Mucosa of rectum (tissue), 2 donors: ENCODE measurements around the gene MARK3.

Experiments
- H3K27ac ChIP-seq, 2 donors: one replicate each; pipeline ENCODE4 v1.7.0; 2013; ENCODE audit warnings: inconsistent platforms in 2 of 2, low read depth in 2 of 2, low read length in 2 of 2
- H3K27me3 ChIP-seq, 2 donors: one replicate each; pipeline ENCODE4 v1.7.0; 2013; ENCODE audit warnings: low read length in 2 of 2; ENCODE audit not compliant: control insufficient read depth in 2 of 2, insufficient read depth in 2 of 2
- H3K36me3 ChIP-seq, 2 donors: one replicate each; pipeline ENCODE4 v1.7.0; 2013; ENCODE audit warnings: low read length in 2 of 2; ENCODE audit not compliant: control insufficient read depth in 2 of 2, insufficient read depth in 2 of 2
- H3K4me1 ChIP-seq, 2 donors: one replicate each; pipeline ENCODE4 v1.7.0; 2013; ENCODE audit warnings: low read length in 2 of 2, mild to moderate bottlenecking in 1 of 2; ENCODE audit not compliant: control insufficient read depth in 2 of 2, insufficient read depth in 2 of 2
- H3K4me3 ChIP-seq, 2 donors: one replicate each; pipeline ENCODE4 v1.7.0; 2013; ENCODE audit warnings: low read length in 2 of 2
- H3K9ac ChIP-seq, 2 donors: one replicate each; pipeline ENCODE4 v1.7.0; 2013; ENCODE audit warnings: low read length in 2 of 2, low read depth in 1 of 2, mild to moderate bottlenecking in 1 of 2
- H3K9me3 ChIP-seq, 2 donors: one replicate each; pipeline ENCODE4 v1.7.0; 2013; ENCODE audit warnings: low read length in 2 of 2; ENCODE audit not compliant: control insufficient read depth in 2 of 2
- donor health status: healthy.
- donor health status: Normal muscosa, but diverticular disease.

MARK3 gene

GRCh38 chr14:103366741-103367140, 18.5 kb upstream of the MARK3 start:
- no peaks in the 10 kb centered on the region for H3K27me3 ChIP-seq

GRCh38 chr14:103367995-103368394, 17.2 kb upstream of the MARK3 start:
- no peaks in the 10 kb centered on the region for H3K9me3 ChIP-seq
- no peak overlapping the region for H3K4me3 ChIP-seq

More at GRCh38 chr14:103366741-103367140, 18.5 kb upstream of the MARK3 start:
- no peaks in the 10 kb centered on the region for H3K36me3 ChIP-seq
- H3K4me3 ChIP-seq, result no peak overlapping the region
- peaks cover 0 to 2% of the 10 kb centered on the region in 2 donors for H3K9me3 ChIP-seq
- no peak overlapping the region for H3K27ac ChIP-seq
- H3K9ac ChIP-seq, result no peak overlapping the region
- H3K4me1 ChIP-seq, result no peaks in the 10 kb centered on the region

GRCh38 chr14:103370087-103370486, 15.1 kb upstream of the MARK3 start:
- no peaks in the 10 kb centered on the region for H3K36me3 ChIP-seq
- no peaks in the 10 kb centered on the region for H3K9me3 ChIP-seq
- H3K27me3 ChIP-seq, result peaks cover 0 to 4% of the 10 kb centered on the region in 2 donors
- H3K4me1 ChIP-seq, result no peaks in the 10 kb centered on the region
- no peak overlapping the region for H3K27ac ChIP-seq
- no peak overlapping the region for H3K4me3 ChIP-seq
- H3K9ac ChIP-seq, result no peak overlapping the region

More at GRCh38 chr14:103367995-103368394, 17.2 kb upstream of the MARK3 start:
- no peaks in the 10 kb centered on the region for H3K36me3 ChIP-seq
- H3K9ac ChIP-seq, result no peak overlapping the region
- H3K4me1 ChIP-seq, result no peaks in the 10 kb centered on the region
- H3K27ac ChIP-seq, result no peak overlapping the region
- no peaks in the 10 kb centered on the region for H3K27me3 ChIP-seq

- Histone ChIP-seq H3K36me3 (no peaks in the 10 kb centered on the region), H3K9me3 (no peaks in the 10 kb centered on the region), H3K9ac (no peak overlapping the region), H3K4me1 (no peaks in the 10 kb centered on the region), H3K4me3 (no peak overlapping the region), H3K27ac (no peak overlapping the region), H3K27me3 (peaks cover 0 to 4% of the 10 kb centered on the region in 2 donors)
Measured at GRCh38 chr14:103372017-103372416, 13.2 kb upstream of the MARK3 start.

- no peak overlapping the region for H3K27ac ChIP-seq
- H3K9me3 ChIP-seq, result no peaks in the 10 kb centered on the region
- peaks cover 0 to 4% of the 10 kb centered on the region in 2 donors for H3K27me3 ChIP-seq
- H3K36me3 ChIP-seq, result no peaks in the 10 kb centered on the region
- H3K4me3 ChIP-seq, result no peak overlapping the region
- no peak overlapping the region for H3K9ac ChIP-seq
- H3K4me1 ChIP-seq, result no peaks in the 10 kb centered on the region
Measured at GRCh38 chr14:103372552-103373304, 12.5 kb upstream of the MARK3 start.

- H3K4me1 ChIP-seq, result no peaks in the 10 kb centered on the region
- H3K36me3 ChIP-seq, result no peaks in the 10 kb centered on the region
- no peak overlapping the region for H3K27ac ChIP-seq
- H3K4me3 ChIP-seq, result no peak overlapping the region
- no peak overlapping the region for H3K9ac ChIP-seq
- peaks cover 0 to 4% of the 10 kb centered on the region in 2 donors for H3K27me3 ChIP-seq
- no peaks in the 10 kb centered on the region for H3K9me3 ChIP-seq
Measured at GRCh38 chr14:103374121-103374520, 11.1 kb upstream of the MARK3 start.

GRCh38 chr14:103377522-103378037, 7.6 kb upstream of the MARK3 start:
- H3K36me3 ChIP-seq, result no peaks in the 10 kb centered on the region
- no peak overlapping the region for H3K4me3 ChIP-seq

GRCh38 chr14:103378038-103378854, 7.0 kb upstream of the MARK3 start:
- Histone ChIP-seq H3K36me3 (no peaks in the 10 kb centered on the region), H3K9me3 (no peaks in the 10 kb centered on the region), H3K9ac (no peak overlapping the region), H3K27me3 (peaks cover 0 to 4% of the 10 kb centered on the region in 2 donors), H3K27ac (no peak overlapping the region), H3K4me3 (no peak overlapping the region), H3K4me1 (no peaks in the 10 kb centered on the region)

More at GRCh38 chr14:103377522-103378037, 7.6 kb upstream of the MARK3 start:
- Histone ChIP-seq H3K4me1 (no peaks in the 10 kb centered on the region), H3K27ac (no peak overlapping the region), H3K27me3 (peaks cover 0 to 4% of the 10 kb centered on the region in 2 donors), H3K9ac (no peak overlapping the region), H3K9me3 (no peaks in the 10 kb centered on the region)

GRCh38 chr14:103380719-103381377, 4.4 kb upstream of the MARK3 start:
- Histone ChIP-seq H3K4me1 (peaks cover 5 to 7% of the 10 kb centered on the region in 2 donors), H3K4me3 (no peak overlapping the region), H3K27me3 (no peaks in the 10 kb centered on the region), H3K36me3 (no peaks in the 10 kb centered on the region), H3K27ac (no peak overlapping the region), H3K9me3 (no peaks in the 10 kb centered on the region), H3K9ac (no peak overlapping the region)
